A549 treated with CORT108297 at 1 μM for 4 hours (cell line): Measurements from ENCODE around the gene GPNMB. TPM values are rescaled to one million over a fixed set of nuclear protein-coding genes. Genes with fewer than 3 reads are reported as not detected.

ENCODE experiments used
- total RNA-seq: library from RNA; stranded (reverse); fragments of 200-300 nt; extraction: Qiagen RNA extraction; gene quantifications from 5 replicates; pipeline ENCODE4 v1.2.3, GENCODE V29; 2022

Gene GPNMB
- 1.7 to 2.7 TPM (median 2.5 TPM) in 5 replicates for total RNA-seq

DNA sequence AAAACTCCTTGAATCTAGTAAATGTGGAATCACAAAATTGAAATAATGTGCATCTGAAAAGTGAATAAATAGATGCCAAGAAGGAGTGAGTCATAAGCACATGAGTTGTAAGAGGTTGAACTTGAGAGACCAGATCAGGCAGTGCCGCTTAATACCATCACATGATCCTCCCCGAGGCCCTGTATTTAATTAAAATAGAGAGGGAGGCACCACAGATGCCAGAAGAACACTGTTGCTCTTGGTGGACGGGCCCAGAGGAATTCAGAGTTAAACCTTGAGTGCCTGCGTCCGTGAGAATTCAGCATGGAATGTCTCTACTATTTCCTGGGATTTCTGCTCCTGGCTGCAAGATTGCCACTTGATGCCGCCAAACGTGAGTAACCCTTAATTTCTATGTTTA lies at the start of gene GPNMB:
Gene GPNMB, plus strand, starts transcription at position 221 of the 400 bp plus-strand sequence. Its CDS starts 83 bp downstream, at position 304.

DNA sequence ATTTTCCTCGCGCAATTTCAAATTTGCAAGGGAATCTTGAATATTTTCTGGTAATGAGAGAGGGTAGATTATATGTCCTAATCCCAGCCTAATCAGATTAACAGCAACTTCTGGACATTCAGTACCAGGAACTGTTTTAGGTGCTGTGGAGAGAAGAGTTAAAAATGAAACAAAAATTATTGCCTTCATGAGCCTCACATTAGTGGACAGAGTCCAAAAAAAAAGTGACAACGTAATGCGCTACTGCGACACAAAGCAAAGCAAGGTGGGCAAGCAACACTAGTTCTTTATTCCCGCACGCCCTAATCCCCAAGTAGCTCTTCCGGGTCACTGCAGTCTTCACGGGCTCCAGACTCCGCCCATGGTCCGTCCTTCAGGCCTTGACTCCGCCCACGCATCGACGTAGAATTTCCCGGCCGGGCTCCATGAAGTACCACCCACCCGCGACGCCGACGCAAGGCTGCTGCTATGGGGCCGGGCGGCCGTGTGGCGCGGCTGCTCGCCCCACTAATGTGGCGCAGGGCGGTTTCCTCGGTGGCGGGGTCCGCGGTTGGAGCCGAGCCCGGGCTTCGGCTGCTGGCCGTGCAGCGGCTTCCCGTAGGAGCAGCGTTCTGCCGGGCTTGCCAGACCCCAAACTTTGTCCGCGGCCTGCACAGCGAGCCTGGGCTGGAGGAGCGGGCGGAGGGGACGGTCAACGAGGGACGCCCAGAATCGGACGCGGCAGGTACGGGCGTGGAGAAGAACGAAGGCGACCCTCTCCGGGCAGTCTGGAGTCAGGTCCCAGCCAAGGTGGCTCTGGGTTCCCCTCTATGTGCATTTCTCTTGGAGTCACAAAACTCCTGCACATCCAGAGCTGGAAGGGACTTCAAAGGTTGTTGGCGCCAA lies 52.6 kb downstream of the GPNMB start, which contains the start of gene MALSU1:
Gene MALSU1, plus strand, starts transcription at position 455 of the 885 bp plus-strand sequence. Its CDS starts 14 bp downstream, at position 469.

Other genes with a start within 250 kb of the GPNMB start
- gene HYCC1, start 232.6 kb upstream of the GPNMB start, total RNA-seq: 15.3 to 23.9 TPM (median 19.5 TPM) in 5 replicates
- 20.4 to 26.0 TPM (median 25.0 TPM) in 5 replicates for gene KLHL7, start 141.0 kb upstream of the GPNMB start, total RNA-seq
- 24.0 to 29.9 TPM (median 26.9 TPM) in 5 replicates for gene NUP42, start 64.7 kb upstream of the GPNMB start, total RNA-seq
- 70.9 to 88.0 TPM (median 86.3 TPM) in 5 replicates for gene MALSU1, start 52.6 kb downstream of the GPNMB start, total RNA-seq
- 19.4 to 30.4 TPM (median 24.1 TPM) in 5 replicates for gene IGF2BP3, start 223.7 kb downstream of the GPNMB start, total RNA-seq